H1 (cell line): ENCODE results near the gene TMED9. TPM values are rescaled to one million over a fixed set of nuclear protein-coding genes. Genes with fewer than 3 reads are reported as not detected.

Source experiments
- CTCF ChIA-PET: fragments of 300-600 bp; sonication (Branson Sonifier 250); formaldehyde crosslinking; loops from one replicate; lab custom pipeline; 2021; ENCODE audit not compliant: partially characterized antibody; lab: Charles Lee
- POLR2A ChIA-PET: fragments of 300-600 bp; sonication (Branson Sonifier 250); formaldehyde crosslinking; loops from one replicate; lab custom pipeline; 2021; ENCODE audit warnings: inconsistent platforms; ENCODE audit not compliant: partially characterized antibody; lab: Charles Lee
- DNase-seq, 2 experiments: peaks; one replicate each; pipeline versions ENCODE4 v3.0.0 to v3.0.0-alpha.2; 2010 to 2022; ENCODE audit warnings: low spot score in 2 of 2, low read depth in 1 of 2, mixed read lengths in 1 of 2
- FAIRE-seq: peaks from 2 replicates; lab custom pipeline; 2011; peaks lifted over from hg19 to GRCh38; lab: Jason Lieb, UNC
- H2AFZ ChIP-seq: 2 replicates; pipeline ENCODE4 v1.8.1; 2012; ENCODE audit warnings: low read length, inconsistent platforms
- H2AK5ac ChIP-seq: 2 replicates; pipeline ENCODE4 v1.6.1; 2013; ENCODE audit warnings: low read depth, low read length
- H2BK120ac ChIP-seq: replicated peaks from 2 replicates; pipeline ENCODE3; 2013; ENCODE audit warnings: low read depth, low read length, inconsistent platforms
- H2BK12ac ChIP-seq: 2 replicates; pipeline ENCODE4 v1.6.1; 2013; ENCODE audit warnings: low read depth, low read length
- H2BK15ac ChIP-seq: 2 replicates; pipeline ENCODE4 v1.6.1; 2013; ENCODE audit warnings: low read length
- H2BK20ac ChIP-seq: 2 replicates; pipeline ENCODE4 v1.6.1; 2013; ENCODE audit warnings: low read length
- H2BK5ac ChIP-seq: 2 replicates; pipeline ENCODE4 v1.6.1; 2013; ENCODE audit warnings: low read depth, low read length
- H3K14ac ChIP-seq: 2 replicates; pipeline ENCODE4 v1.6.1; 2013; ENCODE audit warnings: inconsistent platforms; ENCODE audit not compliant: insufficient read length
- H3K18ac ChIP-seq: 2 replicates; pipeline ENCODE4 v1.6.1; 2013; ENCODE audit warnings: low read length; ENCODE audit errors: extremely low read depth
- H3K23ac ChIP-seq: 2 replicates; pipeline ENCODE4 v1.6.1; 2013; ENCODE audit warnings: inconsistent platforms; ENCODE audit not compliant: insufficient read length
- H3K23me2 ChIP-seq: 2 replicates; pipeline ENCODE4 v1.6.1; 2013; ENCODE audit warnings: low read depth, low read length
- H3K27ac ChIP-seq: 2 replicates; pipeline ENCODE4 v1.6.1; 2011; ENCODE audit warnings: low read depth, low read length, inconsistent platforms
- H3K27me3 ChIP-seq, 4 experiments: replicated peaks in 1 of 4; 1 replicate in 1 of 4; 2 replicates in 3 of 4; pipeline versions ENCODE4 v1.6.1 to v1.8.1; 2011 to 2013; ENCODE audit warnings: low read length in 3 of 4, mild to moderate bottlenecking in 3 of 4, inconsistent platforms in 2 of 4, mixed read lengths in 2 of 4, moderate library complexity in 1 of 4; ENCODE audit not compliant: control insufficient read depth in 3 of 4, insufficient read depth in 3 of 4; ENCODE audit errors: extremely low read depth in 1 of 4
- H3K36me3 ChIP-seq, 4 experiments: 2 replicates each; pipeline versions ENCODE4 v1.6.1 to v1.8.1; 2011 to 2013; ENCODE audit warnings: mild to moderate bottlenecking in 4 of 4, low read length in 3 of 4, moderate library complexity in 2 of 4, control low read depth in 1 of 4, inconsistent platforms in 1 of 4; ENCODE audit not compliant: insufficient read depth in 4 of 4, control insufficient read depth in 2 of 4
- H3K4ac ChIP-seq: replicated peaks from 2 replicates; pipeline ENCODE3; 2013; ENCODE audit warnings: low read length, low read depth, mixed read lengths, inconsistent platforms; ENCODE audit not compliant: insufficient read length
- H3K4me1 ChIP-seq, 4 experiments: replicated peaks in 1 of 4; 1 replicate in 1 of 4; 2 replicates in 3 of 4; pipeline versions ENCODE4 v1.6.1 to v1.8.1; 2011 to 2013; ENCODE audit warnings: low read length in 3 of 4, inconsistent platforms in 2 of 4, mixed read lengths in 1 of 4; ENCODE audit not compliant: insufficient read depth in 4 of 4, control insufficient read depth in 3 of 4
- H3K4me2 ChIP-seq, 2 experiments: 2 replicates each; pipeline versions ENCODE4 v1.6.1 to v1.8.1; 2011 to 2013; ENCODE audit warnings: low read depth in 2 of 2, low read length in 2 of 2, control low read depth in 1 of 2, inconsistent platforms in 1 of 2, mild to moderate bottlenecking in 1 of 2; ENCODE audit not compliant: insufficient read depth in 1 of 2
- H3K4me3 ChIP-seq, 4 experiments: fragments of 200-600, 300-600 bp in 1 of 4; sonication (generic), shearing (Covaris generic), sonication (Bioruptor Twin) in 1 of 4; 2 replicates each; pipeline versions ENCODE4 v1.5.1 to v1.8.1; 2011 to 2016; ENCODE audit warnings: low read length in 4 of 4, low read depth in 3 of 4, control low read depth in 2 of 4, inconsistent platforms in 2 of 4, mild to moderate bottlenecking in 2 of 4, mixed read lengths in 1 of 4, moderate library complexity in 1 of 4; ENCODE audit not compliant: insufficient read depth in 2 of 4; ENCODE audit errors: extremely low read depth in 1 of 4
- H3K56ac ChIP-seq: replicated peaks from 2 replicates; pipeline ENCODE3; 2013; ENCODE audit warnings: low read depth, mild to moderate bottlenecking, mixed read lengths, low read length, inconsistent platforms; ENCODE audit not compliant: insufficient read length
- H3K79me1 ChIP-seq: 2 replicates; pipeline ENCODE4 v1.6.1; 2013; ENCODE audit warnings: low read depth, low read length, control low read depth
- H3K79me2 ChIP-seq, 2 experiments: 2 replicates each; pipeline versions ENCODE4 v1.6.1 to v1.8.1; 2012 to 2013; ENCODE audit warnings: low read length in 2 of 2, mild to moderate bottlenecking in 2 of 2, inconsistent platforms in 1 of 2; ENCODE audit not compliant: insufficient read depth in 2 of 2, control insufficient read depth in 1 of 2
- H3K9ac ChIP-seq, 4 experiments: replicated peaks in 1 of 4; 1 replicate in 1 of 4; 2 replicates in 3 of 4; pipeline versions ENCODE4 v1.6.1 to v1.8.1; 2011 to 2013; ENCODE audit warnings: low read depth in 3 of 4, low read length in 3 of 4, control low read depth in 2 of 4, mild to moderate bottlenecking in 2 of 4, moderate library complexity in 2 of 4, inconsistent platforms in 1 of 4; ENCODE audit errors: extremely low read depth in 1 of 4
- H3K9me3 ChIP-seq, 2 experiments: 2 replicates each; pipeline versions ENCODE4 v1.6.1 to v1.8.1; 2012 to 2013; ENCODE audit warnings: mild to moderate bottlenecking in 2 of 2, moderate library complexity in 2 of 2, control low read depth in 1 of 2, inconsistent platforms in 1 of 2, low read depth in 1 of 2, low read length in 1 of 2, mixed read lengths in 1 of 2; ENCODE audit not compliant: insufficient read depth in 2 of 2
- H4K20me1 ChIP-seq, 2 experiments: replicated peaks in 1 of 2; 2 replicates each; pipeline versions ENCODE3 to v1.8.1; 2011 to 2013; ENCODE audit warnings: inconsistent platforms in 2 of 2, low read length in 2 of 2, mild to moderate bottlenecking in 1 of 2; ENCODE audit not compliant: insufficient read depth in 2 of 2, control insufficient read depth in 1 of 2
- H4K5ac ChIP-seq: 2 replicates; pipeline ENCODE4 v1.6.1; 2013; ENCODE audit warnings: low read length, low read depth, mixed read lengths, inconsistent platforms; ENCODE audit not compliant: insufficient read length
- H4K8ac ChIP-seq: 2 replicates; pipeline ENCODE4 v1.8.0; 2013; ENCODE audit warnings: mild to moderate bottlenecking, moderate library complexity, low read length, inconsistent platforms; ENCODE audit not compliant: insufficient read depth; ENCODE audit errors: extremely low read depth
- H4K91ac ChIP-seq: replicated peaks from 2 replicates; pipeline ENCODE3; 2013; ENCODE audit warnings: low read length, mixed read lengths, inconsistent platforms; ENCODE audit not compliant: insufficient read length
- BACH1 ChIP-seq: IDR thresholded peaks from 2 replicates; pipeline ENCODE4 v1.6.1; 2012; ENCODE audit warnings: low read length, improper control_type of control experiment
- FOSL1 ChIP-seq: IDR thresholded peaks from 2 replicates; pipeline ENCODE4 v1.6.1; 2011; ENCODE audit warnings: mild to moderate bottlenecking, low read depth, low read length, moderate library complexity; ENCODE audit not compliant: insufficient read depth
- MAFK ChIP-seq: IDR thresholded peaks from 2 replicates; pipeline ENCODE4 v1.6.1; 2012; ENCODE audit warnings: low read depth, mild to moderate bottlenecking, improper control_type of control experiment, low read length
- MAX ChIP-seq: IDR thresholded peaks from 2 replicates; pipeline ENCODE4 v1.6.1; 2012; ENCODE audit warnings: inconsistent platforms
- SIRT6 ChIP-seq: IDR thresholded peaks from one replicate; pipeline ENCODE4 v1.7.1; 2012; ENCODE audit warnings: low read length, inconsistent platforms
- SUZ12 ChIP-seq: fragments of 200-600 bp; sonication (generic); IDR thresholded peaks from 2 replicates; pipeline ENCODE4 v1.6.1; 2012; ENCODE audit warnings: mild to moderate bottlenecking, inconsistent platforms, low read length, moderate library complexity, mixed read lengths
- WGBS, 2 experiments: shearing (Covaris generic) in 1 of 2; methylation state at CpG; one replicate each; pipeline versions ENCODE4 v1.1.6 to v1.1.7; 2013 to 2015; ENCODE audit warnings: low lambda C conversion rate in 2 of 2, mixed read lengths in 2 of 2, inconsistent platforms in 1 of 2, low coverage in 1 of 2, missing lambda C conversion rate in 1 of 2; ENCODE audit not compliant: insufficient replicate concordance in 2 of 2, insufficient coverage in 1 of 2, insufficient read length in 1 of 2; ENCODE audit errors: extremely low coverage in 1 of 2, missing lambda C conversion rate in 1 of 2; 5-methylcytosine and 5-hydroxymethylcytosine counted together
- polyA plus RNA-seq, 7 experiments: library from polyadenylated mRNA; depleted of rRNA in 3 of 7; stranded (reverse) in 5 of 7; unstranded in 2 of 7; fragments of >200 nt in 5 of 7; fragments of 200-250 nt in 2 of 7; gene quantifications; 1 replicate in 5 of 7; 2 replicates in 1 of 7; 4 replicates in 1 of 7; pipeline versions ENCODE4 v1.2.1 to v1.2.3, GENCODE V29; 2011 to 2013; ENCODE audit warnings: missing spikeins in 2 of 7, mixed read lengths in 2 of 7
- total RNA-seq: library from RNA; stranded (reverse); fragmentation: NEBNext Ultra II Directional; extraction: Animal tissue kit (Norgen Biotek cat#: 25700); gene quantifications from 2 replicates; pipeline ENCODE4 v1.2.1, GENCODE V29; 2021

Gene TMED9
- total and polyA plus RNA-seq, 2 of the 8 experiments (the other 6 are each of a cell fraction or from before 2014, with no cell fraction given), result 130 to 160 TPM

- no peak overlapping the region for H3K27ac ChIP-seq
- CTCF ChIA-PET, result interaction anchor here (1.4 kb wide), 1 partner anchor 66 kb away, joined by 3 read pairs; no protein-coding TSS in a partner anchor
- no peak overlapping the region for H2BK12ac ChIP-seq
- no peak overlapping the region for H3K56ac ChIP-seq
- no peak overlapping the region for H2AFZ ChIP-seq
- no peak overlapping the region for H3K4me3 ChIP-seq
- 88% methylated on average over 6 of the region's 6 CpGs; no CpG with 5 or more reads in 1 of the 2 experiments for WGBS, 2 experiments
- H2AK5ac ChIP-seq, result no peak overlapping the region
- H4K91ac ChIP-seq, result no peak overlapping the region
- H3K14ac ChIP-seq, result no peak overlapping the region
- no peak overlapping the region for H2BK15ac ChIP-seq
- no peak overlapping the region for H3K23ac ChIP-seq
- no peaks in the 10 kb centered on the region for H3K23me2 ChIP-seq
- no peak overlapping the region for H4K8ac ChIP-seq
- no peak overlapping the region for H3K9ac ChIP-seq
- no peaks in the 10 kb centered on the region for H3K79me1 ChIP-seq
- H4K20me1 ChIP-seq, result peaks cover 0 to 4% of the 10 kb centered on the region in 2 experiments
- peak in 1 of 2 experiments; percentile 38 for DNase-seq
- no peak overlapping the region; the same call in 1 of the 2 replicates for H2BK20ac ChIP-seq
- H3K9me3 ChIP-seq, result no peaks in the 10 kb centered on the region
- no peak overlapping the region for H4K5ac ChIP-seq
- H3K4me2 ChIP-seq, result no peak overlapping the region
- H3K18ac ChIP-seq, result no peak overlapping the region
- H3K4me1 ChIP-seq, result peaks cover 0 to 12% (median 5%) of the 10 kb centered on the region in 4 experiments; a peak in 5 of 7 replicates
- no peak overlapping the region for H2BK5ac ChIP-seq
- no peak for FAIRE-seq
- no peak for TF ChIP-seq SIRT6
- no peak for TF ChIP-seq SUZ12
- TF ChIP-seq BACH1, result no peak
- no peak for TF ChIP-seq MAX
- TF ChIP-seq FOSL1, result no peak
- no peak for TF ChIP-seq MAFK
- H3K79me2 ChIP-seq, result no peaks in the 10 kb centered on the region
- H3K4ac ChIP-seq, result no peak overlapping the region
- POLR2A ChIA-PET, result interaction anchor here (1.4 to 8.5 kb wide), 4 partner anchors 12 to 67 kb away, joined by 5 to 72 read pairs (median 9); partner anchors contain the start of genes B4GALT7 and TMED9
- no peaks in the 10 kb centered on the region for H3K27me3 ChIP-seq
- H2BK120ac ChIP-seq, result no peak overlapping the region
- peaks cover 0 to 7% (median 0%) of the 10 kb centered on the region in 4 experiments; a peak in 2 of 8 replicates for H3K36me3 ChIP-seq
Observed at GRCh38 chr5:177612215-177612673, 20.2 kb downstream of the TMED9 start.
